ENCODE data around the gene SPDYE1.
"Not testable (repeated sequence)": the region's sequence is repeated elsewhere in the genome, so short reads cannot be mapped to it uniquely, and the experiment has no call there.

SPDYE1 gene

GRCh38 chr7:43974033-43974573 is 23.6 kb upstream of the SPDYE1 start:
- not testable (repeated sequence) for H3K4me3 ChIP-seq (ENCODE audit: low read length in 2 of 2); H3K9ac ChIP-seq (ENCODE audit: low read depth in 1 of 2, low read length in 2 of 2); H3K36me3 ChIP-seq (ENCODE audit: control insufficient read depth in 2 of 2, insufficient read depth in 2 of 2, low read length in 2 of 2); H3K27me3 ChIP-seq (ENCODE audit: control insufficient read depth in 2 of 2, insufficient read depth in 2 of 2, low read length in 2 of 2); H3K4me1 ChIP-seq (ENCODE audit: control insufficient read depth in 2 of 2, insufficient read depth in 2 of 2, low read length in 2 of 2); H3K9me3 ChIP-seq (ENCODE audit: control insufficient read depth in 2 of 2, low read length in 2 of 2); H3K27ac ChIP-seq (ENCODE audit: low read depth in 2 of 2, low read length in 2 of 2)

DNA sequence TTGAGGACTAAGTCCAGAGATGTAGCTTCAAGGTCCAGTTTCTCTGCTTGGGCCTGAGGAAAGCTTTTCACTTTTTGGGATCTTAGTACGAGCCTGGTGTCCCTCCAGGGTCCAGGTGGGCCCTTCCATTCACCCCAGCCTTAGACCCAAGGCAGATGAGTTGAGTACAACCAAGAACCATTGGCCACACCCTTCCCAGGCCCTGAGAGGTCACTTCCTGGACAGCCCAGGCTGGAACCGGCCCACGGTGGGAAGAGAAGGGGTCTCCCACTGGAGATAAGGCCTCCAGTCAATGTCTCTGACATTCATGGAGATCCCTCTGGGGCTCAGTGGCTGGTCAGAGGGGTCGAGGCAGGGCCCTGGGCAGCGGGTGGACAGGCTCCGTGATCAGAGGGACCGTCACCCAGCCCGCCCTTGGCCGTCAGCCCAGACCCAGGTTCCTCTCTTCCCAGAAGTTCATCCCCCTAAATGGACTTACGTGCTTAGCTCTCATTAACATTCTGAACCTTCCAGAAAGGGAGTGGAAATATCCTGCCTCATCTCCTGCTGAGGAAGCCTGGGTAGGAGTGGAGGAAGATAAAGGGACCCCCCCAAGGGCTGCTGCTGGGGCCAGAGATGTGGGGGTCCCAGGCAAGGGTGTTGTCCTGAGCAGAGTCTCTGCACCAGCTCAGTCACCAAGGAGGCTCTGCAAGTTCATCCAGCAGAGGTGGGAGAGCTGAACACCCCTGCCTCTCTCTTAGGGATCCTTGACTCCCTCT is 22.8 kb upstream of the SPDYE1 start:
- H3K9me3 ChIP-seq (ENCODE audit: control insufficient read depth in 2 of 2, low read length in 2 of 2); H3K4me1 ChIP-seq (ENCODE audit: control insufficient read depth in 2 of 2, insufficient read depth in 2 of 2, low read length in 2 of 2); H3K27ac ChIP-seq (ENCODE audit: low read depth in 2 of 2, low read length in 2 of 2); H3K4me3 ChIP-seq (ENCODE audit: low read length in 2 of 2); H3K27me3 ChIP-seq (ENCODE audit: control insufficient read depth in 2 of 2, insufficient read depth in 2 of 2, low read length in 2 of 2); H3K36me3 ChIP-seq (ENCODE audit: control insufficient read depth in 2 of 2, insufficient read depth in 2 of 2, low read length in 2 of 2); H3K9ac ChIP-seq (ENCODE audit: low read depth in 1 of 2, low read length in 2 of 2): not testable (repeated sequence)

- no peak overlapping the region for H3K9ac ChIP-seq (ENCODE audit: low read depth in 1 of 2, low read length in 2 of 2)
- no peak overlapping the region for H3K4me3 ChIP-seq (ENCODE audit: low read length in 2 of 2)
- no peak overlapping the region for H3K27ac ChIP-seq (ENCODE audit: low read depth in 2 of 2, low read length in 2 of 2)
- no peaks in the 10 kb centered on the region for H3K27me3 ChIP-seq (ENCODE audit: control insufficient read depth in 2 of 2, insufficient read depth in 2 of 2, low read length in 2 of 2)
- no peaks in the 10 kb centered on the region for H3K9me3 ChIP-seq (ENCODE audit: control insufficient read depth in 2 of 2, low read length in 2 of 2)
- H3K36me3 ChIP-seq (ENCODE audit: control insufficient read depth in 2 of 2, insufficient read depth in 2 of 2, low read length in 2 of 2), result no peaks in the 10 kb centered on the region
- H3K4me1 ChIP-seq (ENCODE audit: control insufficient read depth in 2 of 2, insufficient read depth in 2 of 2, low read length in 2 of 2), result no peaks in the 10 kb centered on the region
Measured at GRCh38 chr7:43977525-43977924, 20.2 kb upstream of the SPDYE1 start.

DNA sequence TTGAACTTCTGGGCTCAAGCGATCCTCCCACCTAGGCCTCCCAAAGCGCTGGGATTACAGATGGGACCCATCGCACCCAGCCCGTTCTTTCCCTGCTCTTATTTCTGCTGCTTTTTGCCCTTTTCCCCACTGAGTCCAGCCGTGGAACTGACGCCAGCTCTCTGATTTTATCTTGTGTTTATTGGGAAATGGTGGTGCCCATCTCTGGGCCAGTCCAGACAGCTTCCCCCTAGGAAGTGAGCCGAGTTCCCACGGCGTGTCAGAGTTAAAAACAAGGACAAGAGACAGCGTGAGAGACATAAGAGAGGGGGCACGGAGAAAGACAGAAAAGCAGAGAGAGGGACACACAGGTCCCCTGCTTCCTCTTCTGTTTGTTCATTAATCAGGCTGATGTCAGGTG is 19.6 kb upstream of the SPDYE1 start:
- H3K27ac ChIP-seq (ENCODE audit: low read depth in 2 of 2, low read length in 2 of 2); H3K9me3 ChIP-seq (ENCODE audit: control insufficient read depth in 2 of 2, low read length in 2 of 2); H3K4me3 ChIP-seq (ENCODE audit: low read length in 2 of 2); H3K4me1 ChIP-seq (ENCODE audit: control insufficient read depth in 2 of 2, insufficient read depth in 2 of 2, low read length in 2 of 2); H3K27me3 ChIP-seq (ENCODE audit: control insufficient read depth in 2 of 2, insufficient read depth in 2 of 2, low read length in 2 of 2); H3K9ac ChIP-seq (ENCODE audit: low read depth in 1 of 2, low read length in 2 of 2); H3K36me3 ChIP-seq (ENCODE audit: control insufficient read depth in 2 of 2, insufficient read depth in 2 of 2, low read length in 2 of 2): not testable (repeated sequence)

DNA sequence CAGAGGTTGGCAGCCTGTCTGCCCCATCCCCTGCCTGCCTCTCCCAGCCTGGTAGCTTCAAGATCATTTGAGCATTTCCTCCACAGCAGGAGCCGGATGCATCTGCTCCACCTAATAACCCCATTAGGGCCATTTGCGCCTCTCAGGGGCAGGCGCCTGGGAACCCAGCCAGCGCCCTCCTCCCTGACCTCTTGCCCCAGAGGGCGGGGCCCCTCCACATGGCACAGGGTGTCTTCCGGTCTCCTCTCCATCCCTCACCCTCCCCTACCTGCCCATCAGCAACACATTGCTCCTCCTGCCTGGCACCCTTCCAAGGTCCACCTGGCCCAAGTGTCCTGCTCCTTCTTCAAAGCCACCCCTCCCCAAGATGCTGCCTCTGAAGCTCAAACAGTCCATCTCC is 14.8 kb upstream of the SPDYE1 start:
- not testable (repeated sequence) for H3K4me3 ChIP-seq (ENCODE audit: low read length in 2 of 2); H3K27me3 ChIP-seq (ENCODE audit: control insufficient read depth in 2 of 2, insufficient read depth in 2 of 2, low read length in 2 of 2); H3K9me3 ChIP-seq (ENCODE audit: control insufficient read depth in 2 of 2, low read length in 2 of 2); H3K9ac ChIP-seq (ENCODE audit: low read depth in 1 of 2, low read length in 2 of 2); H3K4me1 ChIP-seq (ENCODE audit: control insufficient read depth in 2 of 2, insufficient read depth in 2 of 2, low read length in 2 of 2); H3K36me3 ChIP-seq (ENCODE audit: control insufficient read depth in 2 of 2, insufficient read depth in 2 of 2, low read length in 2 of 2); H3K27ac ChIP-seq (ENCODE audit: low read depth in 2 of 2, low read length in 2 of 2)

DNA sequence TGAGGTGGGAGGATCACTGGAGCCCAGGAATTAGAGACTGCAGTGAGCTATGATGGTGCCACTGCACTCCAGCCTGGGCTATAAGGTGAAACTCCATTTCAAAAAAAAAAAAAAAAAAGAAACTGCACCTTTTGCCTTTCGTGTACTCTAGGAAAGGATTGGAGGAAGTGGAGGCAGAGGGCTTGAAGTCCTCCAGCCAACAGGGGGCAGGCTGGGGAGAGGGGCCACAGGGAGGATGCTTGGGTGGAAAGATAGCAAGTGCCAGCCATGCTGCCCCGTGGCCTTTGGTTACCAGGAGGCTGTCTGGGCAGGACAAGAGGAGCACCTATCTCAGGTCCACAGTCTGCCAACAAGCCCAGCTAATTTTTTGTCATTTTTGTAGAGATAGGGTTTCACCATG is 14.0 kb upstream of the SPDYE1 start:
- not testable (repeated sequence) for H3K4me3 ChIP-seq (ENCODE audit: low read length in 2 of 2); H3K4me1 ChIP-seq (ENCODE audit: control insufficient read depth in 2 of 2, insufficient read depth in 2 of 2, low read length in 2 of 2); H3K9ac ChIP-seq (ENCODE audit: low read depth in 1 of 2, low read length in 2 of 2); H3K27me3 ChIP-seq (ENCODE audit: control insufficient read depth in 2 of 2, insufficient read depth in 2 of 2, low read length in 2 of 2); H3K27ac ChIP-seq (ENCODE audit: low read depth in 2 of 2, low read length in 2 of 2); H3K9me3 ChIP-seq (ENCODE audit: control insufficient read depth in 2 of 2, low read length in 2 of 2); H3K36me3 ChIP-seq (ENCODE audit: control insufficient read depth in 2 of 2, insufficient read depth in 2 of 2, low read length in 2 of 2)

- not testable (repeated sequence) for H3K36me3 ChIP-seq (ENCODE audit: control insufficient read depth in 2 of 2, insufficient read depth in 2 of 2, low read length in 2 of 2); H3K4me3 ChIP-seq (ENCODE audit: low read length in 2 of 2); H3K4me1 ChIP-seq (ENCODE audit: control insufficient read depth in 2 of 2, insufficient read depth in 2 of 2, low read length in 2 of 2); H3K9ac ChIP-seq (ENCODE audit: low read depth in 1 of 2, low read length in 2 of 2); H3K27me3 ChIP-seq (ENCODE audit: control insufficient read depth in 2 of 2, insufficient read depth in 2 of 2, low read length in 2 of 2); H3K27ac ChIP-seq (ENCODE audit: low read depth in 2 of 2, low read length in 2 of 2); H3K9me3 ChIP-seq (ENCODE audit: control insufficient read depth in 2 of 2, low read length in 2 of 2)
Measured at GRCh38 chr7:43985904-43986864, 11.5 kb upstream of the SPDYE1 start.

- not testable (repeated sequence) for H3K4me1 ChIP-seq (ENCODE audit: control insufficient read depth in 2 of 2, insufficient read depth in 2 of 2, low read length in 2 of 2); H3K4me3 ChIP-seq (ENCODE audit: low read length in 2 of 2); H3K36me3 ChIP-seq (ENCODE audit: control insufficient read depth in 2 of 2, insufficient read depth in 2 of 2, low read length in 2 of 2); H3K27me3 ChIP-seq (ENCODE audit: control insufficient read depth in 2 of 2, insufficient read depth in 2 of 2, low read length in 2 of 2); H3K9me3 ChIP-seq (ENCODE audit: control insufficient read depth in 2 of 2, low read length in 2 of 2); H3K9ac ChIP-seq (ENCODE audit: low read depth in 1 of 2, low read length in 2 of 2); H3K27ac ChIP-seq (ENCODE audit: low read depth in 2 of 2, low read length in 2 of 2)
Measured at GRCh38 chr7:43987476-43987875, 10.2 kb upstream of the SPDYE1 start.

DNA sequence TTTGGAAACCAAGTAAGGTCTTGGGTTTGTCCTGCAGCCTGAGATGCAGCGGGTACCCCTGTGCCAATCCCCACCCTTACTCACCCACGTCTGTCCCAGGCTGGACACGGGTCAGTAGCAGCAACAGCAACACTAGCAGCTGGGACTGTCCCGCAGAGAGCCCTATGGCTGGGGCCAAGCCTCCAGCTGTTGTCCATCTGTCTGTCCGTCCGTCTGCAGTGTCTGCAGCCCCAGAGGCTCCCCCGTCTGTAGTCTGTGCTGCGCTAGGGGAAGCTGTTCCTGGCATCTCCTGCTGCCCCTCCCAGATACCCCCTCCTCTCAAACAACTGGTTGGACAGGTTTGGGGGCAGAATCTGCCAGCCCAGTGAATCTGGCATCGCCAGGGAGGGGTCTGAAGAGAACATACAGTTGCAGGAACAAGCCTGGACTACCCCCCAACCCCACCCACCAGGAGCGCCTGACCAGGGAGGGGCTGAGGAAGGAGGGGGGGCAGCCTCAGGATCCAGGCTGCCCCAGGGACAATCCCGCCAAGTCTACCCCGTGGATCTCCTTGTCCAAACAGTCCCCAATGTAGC is 7.6 kb upstream of the SPDYE1 start:
- H3K27me3 ChIP-seq (ENCODE audit: control insufficient read depth in 2 of 2, insufficient read depth in 2 of 2, low read length in 2 of 2); H3K4me3 ChIP-seq (ENCODE audit: low read length in 2 of 2); H3K27ac ChIP-seq (ENCODE audit: low read depth in 2 of 2, low read length in 2 of 2); H3K36me3 ChIP-seq (ENCODE audit: control insufficient read depth in 2 of 2, insufficient read depth in 2 of 2, low read length in 2 of 2); H3K9me3 ChIP-seq (ENCODE audit: control insufficient read depth in 2 of 2, low read length in 2 of 2); H3K4me1 ChIP-seq (ENCODE audit: control insufficient read depth in 2 of 2, insufficient read depth in 2 of 2, low read length in 2 of 2); H3K9ac ChIP-seq (ENCODE audit: low read depth in 1 of 2, low read length in 2 of 2): not testable (repeated sequence)

- not testable (repeated sequence) for H3K9me3 ChIP-seq (ENCODE audit: control insufficient read depth in 2 of 2, low read length in 2 of 2); H3K36me3 ChIP-seq (ENCODE audit: control insufficient read depth in 2 of 2, insufficient read depth in 2 of 2, low read length in 2 of 2); H3K4me1 ChIP-seq (ENCODE audit: control insufficient read depth in 2 of 2, insufficient read depth in 2 of 2, low read length in 2 of 2); H3K4me3 ChIP-seq (ENCODE audit: low read length in 2 of 2); H3K27ac ChIP-seq (ENCODE audit: low read depth in 2 of 2, low read length in 2 of 2); H3K27me3 ChIP-seq (ENCODE audit: control insufficient read depth in 2 of 2, insufficient read depth in 2 of 2, low read length in 2 of 2); H3K9ac ChIP-seq (ENCODE audit: low read depth in 1 of 2, low read length in 2 of 2)
Measured at GRCh38 chr7:43990829-43991228, 6.9 kb upstream of the SPDYE1 start.
